Trophoblast cell (in vitro differentiated cells and primary cell): ENCODE measurements around the gene MROH9.

Experiments
- DNase-seq, 2 donors: peaks; one replicate each; pipeline ENCODE4 v3.0.0-alpha.2; 2016
- H2AFZ ChIP-seq: 2 replicates; pipeline ENCODE4 v1.6.1; 2013; ENCODE audit warnings: low read length, moderate library complexity, mild to moderate bottlenecking; ENCODE audit not compliant: insufficient read depth, poor library complexity
- H2AK5ac ChIP-seq: 2 replicates; pipeline ENCODE4 v1.6.1; 2013; ENCODE audit warnings: mild to moderate bottlenecking, low read length
- H2BK120ac ChIP-seq: 2 replicates; pipeline ENCODE4 v1.6.1; 2013; ENCODE audit warnings: low read length, mild to moderate bottlenecking, moderate library complexity; ENCODE audit not compliant: insufficient read depth, poor library complexity
- H2BK12ac ChIP-seq: 2 replicates; pipeline ENCODE4 v1.6.1; 2013; ENCODE audit warnings: mild to moderate bottlenecking, low read length, moderate library complexity
- H2BK5ac ChIP-seq: 2 replicates; pipeline ENCODE4 v1.6.1; 2013; ENCODE audit warnings: low read length, low read depth, moderate library complexity, mild to moderate bottlenecking; ENCODE audit not compliant: poor library complexity
- H3K14ac ChIP-seq: 2 replicates; pipeline ENCODE4 v1.6.1; 2013; ENCODE audit warnings: mild to moderate bottlenecking, low read length
- H3K18ac ChIP-seq: 2 replicates; pipeline ENCODE4 v1.6.1; 2013; ENCODE audit warnings: mild to moderate bottlenecking, low read length
- H3K23ac ChIP-seq: 2 replicates; pipeline ENCODE4 v1.6.1; 2013; ENCODE audit warnings: low read length
- H3K27ac ChIP-seq: 2 replicates; pipeline ENCODE4 v1.5.1; 2013; ENCODE audit warnings: low read depth, mild to moderate bottlenecking, inconsistent platforms, low read length, moderate library complexity
- H3K27me3 ChIP-seq: 2 replicates; pipeline ENCODE4 v1.6.1; 2013; ENCODE audit warnings: inconsistent platforms, mild to moderate bottlenecking, low read length, moderate library complexity; ENCODE audit not compliant: insufficient read depth
- H3K36me3 ChIP-seq, 2 experiments: 1 replicate in 1 of 2; 2 replicates in 1 of 2; pipeline ENCODE4 v1.6.1; 2013; ENCODE audit warnings: low read length in 2 of 2, mild to moderate bottlenecking in 2 of 2, moderate library complexity in 1 of 2; ENCODE audit not compliant: insufficient read depth in 2 of 2, control insufficient read depth in 1 of 2
- H3K4ac ChIP-seq: 2 replicates; pipeline ENCODE4 v1.6.1; 2013; ENCODE audit warnings: low read depth, mild to moderate bottlenecking, low read length, moderate library complexity
- H3K4me1 ChIP-seq, 2 experiments: 1 replicate in 1 of 2; 2 replicates in 1 of 2; pipeline ENCODE4 v1.6.1; 2013; ENCODE audit warnings: low read length in 2 of 2, mild to moderate bottlenecking in 2 of 2, moderate library complexity in 1 of 2; ENCODE audit not compliant: insufficient read depth in 2 of 2, control insufficient read depth in 1 of 2
- H3K4me2 ChIP-seq: 2 replicates; pipeline ENCODE4 v1.6.1; 2013; ENCODE audit warnings: inconsistent platforms, mild to moderate bottlenecking, low read length, moderate library complexity
- H3K4me3 ChIP-seq: 2 replicates; pipeline ENCODE4 v1.5.1; 2013; ENCODE audit warnings: mild to moderate bottlenecking, low read depth, low read length, inconsistent platforms
- H3K79me1 ChIP-seq: one replicate; pipeline ENCODE4 v1.6.1; 2013; ENCODE audit warnings: low read length
- H3K79me2 ChIP-seq: 2 replicates; pipeline ENCODE4 v1.6.1; 2013; ENCODE audit warnings: low read length, mild to moderate bottlenecking; ENCODE audit not compliant: control insufficient read depth, insufficient read depth, poor library complexity
- H3K9ac ChIP-seq: 2 replicates; pipeline ENCODE4 v1.6.1; 2013; ENCODE audit warnings: mild to moderate bottlenecking, low read length
- H3K9me3 ChIP-seq: 2 replicates; pipeline ENCODE4 v1.6.1; 2013; ENCODE audit warnings: low read depth, mild to moderate bottlenecking, control low read depth, inconsistent platforms, low read length; ENCODE audit not compliant: insufficient read depth
- H4K12ac ChIP-seq: 2 replicates; pipeline ENCODE4 v1.6.1; 2013; ENCODE audit warnings: low read depth, mild to moderate bottlenecking, low read length, moderate library complexity
- H4K8ac ChIP-seq: 2 replicates; pipeline ENCODE4 v1.6.1; 2013; ENCODE audit warnings: low read depth, mild to moderate bottlenecking, low read length, moderate library complexity
- H4K91ac ChIP-seq: one replicate; pipeline ENCODE4 v1.6.1; 2013; ENCODE audit warnings: low read depth, mild to moderate bottlenecking, low read length, moderate library complexity
- WGBS: extraction: QIAGEN DNeasy Blood & Tissue Kit; methylation state at CpG from one replicate; pipeline ENCODE4 v1.1.7; 2013; ENCODE audit warnings: missing lambda C conversion rate; ENCODE audit not compliant: insufficient read length, insufficient coverage; ENCODE audit errors: extremely low coverage; 5-methylcytosine and 5-hydroxymethylcytosine counted together

Gene MROH9

DNA sequence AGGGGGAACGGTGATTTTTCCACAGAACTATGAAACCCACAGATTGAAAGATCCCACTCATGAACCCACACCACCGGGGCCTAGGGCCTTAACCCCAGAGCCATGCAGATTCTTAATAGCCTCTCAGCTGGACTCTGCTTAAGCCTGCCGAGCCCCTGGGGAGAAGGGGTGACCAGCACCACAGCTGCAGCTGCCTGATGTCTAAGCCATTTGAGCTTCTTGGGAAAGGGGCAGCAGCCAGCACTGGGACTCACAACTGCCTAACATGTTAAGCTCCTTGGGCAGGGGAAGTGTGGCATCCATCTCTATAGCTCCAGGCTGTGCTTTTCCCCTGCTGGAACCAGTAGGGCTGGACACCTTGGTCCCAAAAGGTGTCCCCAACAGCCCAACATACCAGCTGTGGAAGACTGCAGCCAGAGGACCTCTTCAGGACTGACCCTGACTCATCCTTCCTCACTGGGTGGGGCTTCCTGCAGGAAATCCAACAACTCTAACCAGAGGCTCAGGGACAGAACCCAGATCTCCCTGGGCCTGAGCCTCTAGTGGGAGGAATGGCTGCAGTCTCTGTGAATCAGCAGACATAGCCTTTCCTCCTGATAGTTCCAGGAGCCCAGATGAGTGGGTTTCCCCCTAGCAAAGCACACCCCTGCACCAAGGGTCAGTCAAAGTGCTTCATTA is 120.8 kb downstream of the MROH9 start:
- WGBS = no CpG with 5 or more reads among the region's 3 CpGs
- no peak overlapping the region for H2BK5ac ChIP-seq
- no peak overlapping the region for H4K8ac ChIP-seq
- H3K79me1 ChIP-seq = no peaks in the 10 kb centered on the region
- DNase-seq = no peak
- no peak overlapping the region for H3K4me3 ChIP-seq
- no peak overlapping the region for H2AK5ac ChIP-seq
- no peak overlapping the region for H4K91ac ChIP-seq
- no peak overlapping the region for H2BK12ac ChIP-seq
- H2AFZ ChIP-seq = no peak overlapping the region
- no peaks in the 10 kb centered on the region for H3K27me3 ChIP-seq
- no peaks in the 10 kb centered on the region for H3K9me3 ChIP-seq
- H3K4me1 ChIP-seq = no peaks in the 10 kb centered on the region
- H3K18ac ChIP-seq = no peak overlapping the region
- no peaks in the 10 kb centered on the region for H3K36me3 ChIP-seq
- no peak overlapping the region for H3K4ac ChIP-seq
- H3K27ac ChIP-seq = no peak overlapping the region
- H3K9ac ChIP-seq = no peak overlapping the region
- no peak overlapping the region for H4K12ac ChIP-seq
- H3K79me2 ChIP-seq = no peaks in the 10 kb centered on the region
- H3K14ac ChIP-seq = no peak overlapping the region
- no peak overlapping the region for H3K23ac ChIP-seq
- H3K4me2 ChIP-seq = no peak overlapping the region
- no peak overlapping the region for H2BK120ac ChIP-seq

DNA sequence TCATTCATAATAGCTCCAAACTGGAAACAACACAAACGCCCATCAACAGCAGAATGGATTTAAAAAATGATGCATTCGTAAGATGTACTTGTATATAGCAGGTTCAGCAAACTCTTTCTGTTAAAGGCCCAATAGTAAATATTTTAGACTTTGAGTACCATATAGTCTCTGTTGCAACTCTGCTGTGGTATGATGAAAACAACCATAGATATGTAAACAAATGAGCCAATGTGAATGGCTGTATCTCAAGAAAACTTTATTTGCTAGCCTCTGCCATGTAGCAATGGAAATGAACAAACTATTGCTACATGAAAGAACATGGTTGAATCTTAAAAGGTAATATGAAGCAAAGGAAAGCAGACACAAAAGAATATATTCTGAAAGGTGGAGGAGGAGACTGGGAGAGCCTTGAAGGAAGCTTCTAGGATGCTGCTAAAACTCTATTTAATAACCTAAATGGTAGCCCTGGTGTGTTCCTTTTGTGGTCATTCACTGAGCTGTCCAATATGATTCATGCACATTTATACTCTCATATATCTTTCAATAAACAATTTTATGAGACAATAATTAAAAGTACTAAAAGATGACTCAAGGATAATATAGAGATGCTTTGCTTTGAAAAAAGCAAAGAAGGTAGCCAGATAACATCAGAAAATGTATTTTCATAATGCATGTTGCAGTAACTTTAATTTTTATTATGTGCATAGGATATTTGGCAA is 126.2 kb downstream of the MROH9 start:
- no peak overlapping the region for H4K91ac ChIP-seq
- H3K79me2 ChIP-seq = no peaks in the 10 kb centered on the region
- H3K79me1 ChIP-seq = no peaks in the 10 kb centered on the region
- H4K12ac ChIP-seq = no peak overlapping the region
- no peak overlapping the region for H3K27ac ChIP-seq
- H3K23ac ChIP-seq = no peak overlapping the region
- no CpG with 5 or more reads among the region's 2 CpGs for WGBS
- no peaks in the 10 kb centered on the region for H3K36me3 ChIP-seq
- no peak overlapping the region for H3K9ac ChIP-seq
- H3K9me3 ChIP-seq = no peaks in the 10 kb centered on the region
- H3K18ac ChIP-seq = no peak overlapping the region
- no peak overlapping the region for H2BK120ac ChIP-seq
- no peak overlapping the region for H2BK5ac ChIP-seq
- no peak overlapping the region for H2AFZ ChIP-seq
- no peak overlapping the region for H3K14ac ChIP-seq
- DNase-seq = no peak
- H4K8ac ChIP-seq = no peak overlapping the region
- no peak overlapping the region for H2AK5ac ChIP-seq
- H3K4ac ChIP-seq = no peak overlapping the region
- no peak overlapping the region for H3K4me2 ChIP-seq
- H3K27me3 ChIP-seq = no peaks in the 10 kb centered on the region
- no peaks in the 10 kb centered on the region for H3K4me1 ChIP-seq
- H2BK12ac ChIP-seq = no peak overlapping the region
- no peak overlapping the region for H3K4me3 ChIP-seq

DNA sequence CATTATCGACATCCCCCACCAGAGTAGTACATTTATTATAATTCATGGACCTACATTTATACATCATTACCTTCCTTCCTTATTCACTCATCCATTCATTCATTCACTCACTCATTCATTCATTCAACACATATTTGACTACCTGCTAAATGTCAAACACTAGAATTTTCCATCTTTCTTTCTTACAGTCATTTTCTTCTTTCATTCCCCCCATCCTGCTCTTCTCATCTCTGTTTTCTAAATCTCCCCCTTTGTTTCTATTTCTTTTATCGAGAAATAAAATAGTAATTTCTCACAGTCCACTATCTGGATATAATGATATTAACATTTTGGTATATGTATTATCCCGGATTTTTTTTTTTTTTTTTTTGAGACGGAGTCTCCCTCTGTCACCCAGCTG is 127.6 kb downstream of the MROH9 start:
- Histone ChIP-seq H3K23ac (no peak overlapping the region), H3K18ac (no peak overlapping the region), H3K4ac (no peak overlapping the region), H4K8ac (no peak overlapping the region), H3K36me3 (no peaks in the 10 kb centered on the region), H2AFZ (no peak overlapping the region), H3K9me3 (no peaks in the 10 kb centered on the region), H2AK5ac (no peak overlapping the region), H3K27me3 (no peaks in the 10 kb centered on the region), H2BK5ac (no peak overlapping the region), H2BK120ac (no peak overlapping the region), H3K4me2 (no peak overlapping the region), H3K79me1 (no peaks in the 10 kb centered on the region), H2BK12ac (no peak overlapping the region), H3K79me2 (no peaks in the 10 kb centered on the region), H4K12ac (no peak overlapping the region), H3K4me1 (no peaks in the 10 kb centered on the region), H4K91ac (no peak overlapping the region), H3K14ac (no peak overlapping the region), H3K27ac (no peak overlapping the region), H3K9ac (no peak overlapping the region), H3K4me3 (no peak overlapping the region)
- no peak for DNase-seq
- WGBS = no CpG with 5 or more reads among the region's 4 CpGs

DNA sequence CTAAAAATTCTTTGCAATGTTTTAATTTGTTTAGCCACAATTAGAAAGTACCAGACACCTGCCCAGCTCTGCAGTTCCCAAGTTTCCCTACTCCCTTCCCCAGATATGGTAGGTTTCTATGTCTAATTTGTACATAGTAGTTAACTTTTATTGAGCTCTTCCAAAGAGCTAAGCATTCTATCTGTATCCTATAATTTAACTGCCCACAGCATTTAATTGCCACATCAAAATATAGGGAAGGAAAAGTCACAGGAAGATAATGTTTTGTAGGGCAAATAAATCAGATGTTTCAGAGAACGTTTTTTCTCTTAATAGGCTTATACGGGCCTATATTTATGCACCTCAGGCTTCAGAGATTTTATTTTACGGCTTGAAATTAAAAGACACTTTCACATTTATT is 139.7 kb downstream of the MROH9 start:
- Histone ChIP-seq H3K14ac (no peak overlapping the region), H4K91ac (no peak overlapping the region), H3K9ac (no peak overlapping the region), H3K23ac (no peak overlapping the region), H2AFZ (no peak overlapping the region), H3K36me3 (no peaks in the 10 kb centered on the region), H2BK5ac (no peak overlapping the region), H3K4me1 (no peaks in the 10 kb centered on the region), H2AK5ac (no peak overlapping the region), H3K4me2 (no peak overlapping the region), H3K79me2 (no peaks in the 10 kb centered on the region), H3K4me3 (no peak overlapping the region), H3K79me1 (no peaks in the 10 kb centered on the region), H3K18ac (no peak overlapping the region), H3K4ac (no peak overlapping the region), H4K12ac (no peak overlapping the region), H3K9me3 (no peaks in the 10 kb centered on the region), H3K27ac (no peak overlapping the region), H2BK12ac (no peak overlapping the region), H3K27me3 (no peaks in the 10 kb centered on the region), H4K8ac (no peak overlapping the region), H2BK120ac (no peak overlapping the region)
- DNase-seq = no peak
- WGBS = no CpG with 5 or more reads among the region's 3 CpGs
